Liver (tissue), 3 donors: ENCODE data around the gene BDKRB1.

ENCODE experiments used
- JUND ChIP-seq, 2 donors: IDR thresholded peaks; 2 replicates each; pipeline ENCODE4 v1.6.1; 2016; ENCODE audit warnings: antibody characterized with exemption in 2 of 2
- SP1 ChIP-seq: IDR thresholded peaks from 2 replicates; pipeline ENCODE4 v1.6.1; 2018; ENCODE audit warnings: antibody characterized with exemption, mild to moderate bottlenecking
- TF ChIP-seq, protein P1 (sequence below): fragments of 150-350 bp; IDR thresholded peaks from 2 replicates; pipeline ENCODE4 v1.5.1; 2017; ENCODE audit warnings: improper control_type of control experiment, low read depth, low read length; ENCODE audit not compliant: missing input control
- donor health status: healthy.
- donor health status: healthy.

DNA sequence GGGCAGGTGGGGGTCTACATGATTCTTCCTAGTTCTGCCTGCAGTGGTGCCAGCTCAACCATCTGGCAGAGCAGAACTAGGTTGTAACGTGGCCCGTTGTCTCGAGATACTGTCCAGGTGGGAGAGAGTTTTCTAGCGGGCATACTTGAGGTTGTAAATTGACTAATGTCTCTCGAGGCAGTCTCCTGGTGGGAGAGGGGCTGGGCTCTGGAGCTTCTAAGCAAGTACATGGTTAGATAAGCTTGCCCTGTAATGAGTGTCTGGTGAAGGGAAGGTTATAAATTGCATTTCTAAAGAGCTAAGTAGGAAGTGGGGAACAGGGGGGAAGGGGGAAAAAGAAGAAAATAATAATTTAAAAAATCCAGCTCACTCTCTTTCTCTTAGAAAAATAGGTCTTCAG, 18.1 kb downstream of the BDKRB1 start:
- TF ChIP-seq, protein P1, sequence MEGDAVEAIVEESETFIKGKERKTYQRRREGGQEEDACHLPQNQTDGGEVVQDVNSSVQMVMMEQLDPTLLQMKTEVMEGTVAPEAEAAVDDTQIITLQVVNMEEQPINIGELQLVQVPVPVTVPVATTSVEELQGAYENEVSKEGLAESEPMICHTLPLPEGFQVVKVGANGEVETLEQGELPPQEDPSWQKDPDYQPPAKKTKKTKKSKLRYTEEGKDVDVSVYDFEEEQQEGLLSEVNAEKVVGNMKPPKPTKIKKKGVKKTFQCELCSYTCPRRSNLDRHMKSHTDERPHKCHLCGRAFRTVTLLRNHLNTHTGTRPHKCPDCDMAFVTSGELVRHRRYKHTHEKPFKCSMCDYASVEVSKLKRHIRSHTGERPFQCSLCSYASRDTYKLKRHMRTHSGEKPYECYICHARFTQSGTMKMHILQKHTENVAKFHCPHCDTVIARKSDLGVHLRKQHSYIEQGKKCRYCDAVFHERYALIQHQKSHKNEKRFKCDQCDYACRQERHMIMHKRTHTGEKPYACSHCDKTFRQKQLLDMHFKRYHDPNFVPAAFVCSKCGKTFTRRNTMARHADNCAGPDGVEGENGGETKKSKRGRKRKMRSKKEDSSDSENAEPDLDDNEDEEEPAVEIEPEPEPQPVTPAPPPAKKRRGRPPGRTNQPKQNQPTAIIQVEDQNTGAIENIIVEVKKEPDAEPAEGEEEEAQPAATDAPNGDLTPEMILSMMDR, result no peak
- TF ChIP-seq JUND (IDR thresholded peaks at IDR 0.05) (no peak), SP1 (no peak)
